ENCODE data around the gene PRMT5.
"Not testable (repeated sequence)": the region's sequence is repeated elsewhere in the genome, so short reads cannot be mapped to it uniquely, and the experiment has no call there.

The PRMT5 gene

DNA sequence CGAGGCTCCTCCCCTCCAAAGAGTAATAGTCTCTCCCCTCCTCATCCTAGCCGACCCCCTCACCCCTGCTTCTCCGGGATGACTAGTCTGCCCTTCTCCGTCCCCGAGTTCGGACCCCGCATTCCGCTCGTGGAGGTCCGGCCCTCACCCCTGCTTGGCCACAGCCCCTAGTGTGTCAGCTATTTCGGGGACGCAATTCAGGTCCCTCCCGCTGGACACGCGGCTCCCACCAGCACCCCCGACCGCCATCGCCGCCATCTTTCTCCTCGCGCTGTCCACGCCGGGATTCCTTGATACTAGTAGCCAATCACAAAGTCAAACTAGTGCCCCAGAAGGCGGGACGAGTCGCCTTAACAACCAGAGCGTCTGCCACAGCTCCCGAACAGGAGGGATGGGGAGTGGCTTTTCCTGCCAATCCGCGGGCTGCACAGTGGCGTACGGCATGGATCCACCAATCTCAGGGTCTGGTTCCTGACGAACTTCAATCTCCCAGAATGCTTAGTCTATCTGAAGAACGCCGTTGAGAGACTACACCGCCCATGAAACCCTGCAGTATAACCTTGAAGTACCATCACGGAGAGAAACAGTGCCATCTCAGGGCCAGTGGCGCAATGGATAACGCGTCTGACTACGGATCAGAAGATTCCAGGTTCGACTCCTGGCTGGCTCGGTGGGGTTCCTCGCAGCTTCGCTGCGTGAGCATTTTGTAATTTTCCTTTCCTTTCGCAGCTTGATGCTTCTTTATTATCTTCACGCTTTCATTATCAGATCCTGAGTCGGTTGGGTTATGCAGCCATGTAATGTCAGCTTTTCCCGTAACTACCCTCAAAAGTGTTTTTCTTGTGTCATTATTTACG lies at the start of gene PRMT5:
TSS of gene PRMT5 (minus strand) at position 273 of the 857 bp plus-strand sequence. CDS start at position 258, 15 bp downstream.
- peak; percentile 99 for DNase-seq (ENCODE audit: low spot score)

DNA sequence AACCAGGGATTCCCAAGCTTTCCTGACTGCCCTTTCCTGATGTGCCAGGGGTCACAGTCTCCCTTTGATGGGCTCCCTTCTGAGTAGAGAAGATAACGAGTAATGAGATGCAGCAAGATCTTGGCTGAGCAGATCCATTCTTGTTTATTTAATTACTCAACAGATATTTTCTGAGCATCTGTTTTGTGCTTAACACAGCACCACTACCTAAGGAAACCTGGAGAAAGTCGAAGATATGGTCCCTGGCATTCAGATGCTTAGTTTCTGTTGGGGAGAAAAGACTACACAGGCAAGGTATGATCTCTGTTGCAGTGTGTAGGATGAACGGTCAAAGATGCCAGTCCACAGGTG lies 49.3 kb upstream of the PRMT5 start:
- DNase-seq (ENCODE audit: low spot score): no peak

DNA sequence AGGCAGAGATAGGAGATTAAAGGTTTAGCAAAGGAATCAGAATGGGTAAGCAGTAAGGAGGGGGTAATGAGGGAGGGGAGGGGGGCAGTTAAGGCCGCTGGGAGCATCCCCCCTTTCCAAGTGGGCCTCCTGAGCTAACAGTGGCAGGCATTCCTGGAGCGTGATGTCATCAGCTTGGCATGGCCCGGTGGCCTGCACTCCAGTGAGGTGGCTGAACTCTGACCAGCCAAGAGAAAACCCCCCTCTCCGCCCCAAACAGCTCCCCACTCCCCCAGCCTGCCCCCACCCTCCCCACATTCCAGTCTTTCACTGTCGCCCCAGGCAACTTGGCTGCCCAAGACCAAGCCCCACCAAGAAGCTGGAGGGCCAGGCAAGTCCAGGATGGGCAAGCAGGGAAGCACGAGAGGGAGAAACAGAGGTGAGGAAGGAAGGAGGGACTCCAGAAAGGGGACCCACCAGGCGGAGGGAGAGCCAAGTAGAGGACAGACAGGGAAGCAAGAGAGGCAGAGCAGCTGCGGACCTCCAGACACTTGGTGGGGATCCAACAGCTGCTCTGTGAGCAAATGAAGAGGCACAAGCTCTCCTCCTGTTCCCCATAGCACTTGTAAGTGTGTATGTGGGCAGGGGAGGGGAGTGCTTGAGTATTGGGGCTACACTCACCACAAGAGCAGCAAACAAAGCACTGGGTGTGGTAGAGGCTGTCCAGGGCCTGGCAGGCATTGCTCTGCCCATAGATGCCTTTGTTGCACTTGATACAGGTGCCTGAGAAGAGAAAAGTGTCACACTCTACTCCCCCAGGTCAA lies 48.7 kb upstream of the PRMT5 start:
- no peak for DNase-seq (ENCODE audit: low spot score)

GRCh38 chr14:22977434-22977683 lies 48.2 kb upstream of the PRMT5 start:
- DNase-seq (ENCODE audit: low spot score): no peak

GRCh38 chr14:22976620-22977433 lies 47.7 kb upstream of the PRMT5 start:
- DNase-seq (ENCODE audit: low spot score): no peak

DNA sequence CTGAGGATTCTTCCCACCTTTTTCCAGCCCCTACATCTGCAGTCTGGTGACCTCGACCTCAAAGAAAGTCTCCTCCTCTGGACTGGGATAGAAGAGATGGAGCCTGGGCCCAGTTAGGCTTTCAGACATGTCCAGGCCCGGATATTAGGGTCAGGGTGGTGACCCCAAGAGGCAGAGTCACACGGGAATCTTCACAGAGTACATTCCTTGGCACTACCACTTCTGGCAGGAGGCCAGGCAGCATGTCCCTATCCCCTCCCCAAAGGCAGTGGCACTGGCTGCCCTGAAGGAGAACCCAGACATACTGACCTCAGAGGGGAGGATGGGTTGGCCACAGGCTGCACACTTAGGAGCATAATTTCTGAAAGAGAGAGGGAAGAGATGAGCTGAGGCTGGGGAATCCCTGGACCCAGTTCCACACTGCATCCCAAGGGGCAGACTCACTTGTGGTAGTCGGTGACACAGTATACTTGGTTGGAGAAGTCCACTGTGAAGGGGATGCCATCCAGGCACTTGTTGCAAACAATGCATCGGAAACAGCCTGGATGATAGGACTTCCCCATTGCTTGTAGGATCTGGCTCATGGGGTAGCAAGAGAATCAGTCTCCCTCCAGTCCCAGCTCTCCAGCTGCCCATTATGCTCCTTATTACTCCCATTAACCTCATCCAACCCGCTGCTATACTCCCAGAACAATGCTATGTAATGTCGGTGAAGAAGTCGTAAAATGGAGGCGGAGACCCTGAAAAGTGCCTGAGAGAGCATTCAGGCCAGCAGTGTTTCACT lies 45.5 kb upstream of the PRMT5 start:
- no peak for DNase-seq (ENCODE audit: low spot score)

- peak; percentile 31 for DNase-seq (ENCODE audit: low spot score)
These were observed 44.2 kb upstream of the PRMT5 start for GRCh38 chr14:22973217-22974032.

DNA sequence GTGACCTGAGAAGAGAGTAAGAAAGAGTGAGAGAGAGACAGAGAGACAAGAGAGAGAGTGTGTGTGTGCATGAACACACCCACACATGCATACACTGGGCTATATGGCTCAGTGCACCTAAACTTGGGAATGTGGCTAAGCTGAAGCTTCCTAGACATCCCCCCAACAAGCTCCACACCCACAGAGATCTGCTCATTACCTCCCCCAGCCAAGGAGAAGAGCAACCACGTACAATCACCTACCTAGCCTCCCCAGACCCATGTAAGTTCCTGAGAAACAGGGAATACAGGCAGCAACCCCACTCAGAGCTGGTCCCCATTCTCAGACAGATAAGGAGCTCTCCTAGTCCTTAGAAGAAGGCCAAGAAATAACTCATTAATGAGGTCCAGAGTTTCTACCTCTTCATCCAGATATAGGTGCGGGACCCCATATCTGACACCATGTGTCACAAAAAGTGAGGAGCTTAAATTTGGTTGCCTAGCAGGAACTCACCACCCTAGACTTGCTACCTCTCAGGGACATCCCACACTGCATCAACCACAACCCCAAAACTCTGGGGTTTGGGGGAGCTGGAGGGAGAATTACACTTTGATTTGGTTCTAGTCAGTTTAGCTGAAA lies 43.2 kb upstream of the PRMT5 start:
- DNase-seq (ENCODE audit: low spot score): no peak

DNA sequence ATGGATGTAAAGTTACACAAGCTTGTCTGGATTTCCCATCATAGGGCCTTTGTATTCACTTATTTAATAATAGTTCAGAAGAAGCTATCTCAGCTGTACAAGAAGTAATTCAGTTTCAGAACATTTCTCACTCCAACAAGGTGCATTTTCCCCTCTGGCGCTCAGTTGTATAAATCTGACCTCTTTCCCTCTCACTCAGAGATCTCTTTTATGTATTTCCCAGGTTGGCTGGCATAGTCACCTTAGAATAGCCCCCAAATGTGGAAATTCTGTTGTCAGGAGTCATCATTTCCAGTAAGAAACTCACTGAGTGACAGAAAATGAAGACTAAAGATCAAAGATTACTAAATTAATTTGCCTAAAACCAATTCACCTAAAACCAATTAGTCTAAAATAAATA lies 42.0 kb upstream of the PRMT5 start:
- no peak for DNase-seq (ENCODE audit: low spot score)

DNA sequence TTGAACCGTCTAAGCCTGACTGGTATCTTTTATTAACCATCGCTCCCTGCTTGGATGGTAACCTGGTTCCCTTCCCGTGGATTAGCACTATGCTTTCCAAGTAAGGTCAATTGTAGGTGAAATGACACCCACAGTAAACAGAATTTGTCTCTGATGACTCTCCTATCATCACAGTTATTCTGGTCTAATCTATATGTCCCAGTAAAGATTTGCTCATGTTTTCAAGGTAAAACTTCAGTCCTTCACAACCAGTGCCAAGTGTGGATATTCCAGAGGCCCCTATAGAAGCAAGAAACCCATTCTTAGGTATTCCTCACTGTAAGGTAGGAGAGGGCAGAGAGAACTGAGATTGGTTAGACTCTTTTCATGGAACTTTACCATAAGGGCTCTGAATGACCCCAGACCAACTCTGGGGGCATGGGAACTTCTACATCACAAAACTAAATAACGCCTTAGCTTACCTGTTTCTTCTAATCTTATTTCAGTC lies 37.6 kb upstream of the PRMT5 start:
- no peak for DNase-seq (ENCODE audit: low spot score)

DNA sequence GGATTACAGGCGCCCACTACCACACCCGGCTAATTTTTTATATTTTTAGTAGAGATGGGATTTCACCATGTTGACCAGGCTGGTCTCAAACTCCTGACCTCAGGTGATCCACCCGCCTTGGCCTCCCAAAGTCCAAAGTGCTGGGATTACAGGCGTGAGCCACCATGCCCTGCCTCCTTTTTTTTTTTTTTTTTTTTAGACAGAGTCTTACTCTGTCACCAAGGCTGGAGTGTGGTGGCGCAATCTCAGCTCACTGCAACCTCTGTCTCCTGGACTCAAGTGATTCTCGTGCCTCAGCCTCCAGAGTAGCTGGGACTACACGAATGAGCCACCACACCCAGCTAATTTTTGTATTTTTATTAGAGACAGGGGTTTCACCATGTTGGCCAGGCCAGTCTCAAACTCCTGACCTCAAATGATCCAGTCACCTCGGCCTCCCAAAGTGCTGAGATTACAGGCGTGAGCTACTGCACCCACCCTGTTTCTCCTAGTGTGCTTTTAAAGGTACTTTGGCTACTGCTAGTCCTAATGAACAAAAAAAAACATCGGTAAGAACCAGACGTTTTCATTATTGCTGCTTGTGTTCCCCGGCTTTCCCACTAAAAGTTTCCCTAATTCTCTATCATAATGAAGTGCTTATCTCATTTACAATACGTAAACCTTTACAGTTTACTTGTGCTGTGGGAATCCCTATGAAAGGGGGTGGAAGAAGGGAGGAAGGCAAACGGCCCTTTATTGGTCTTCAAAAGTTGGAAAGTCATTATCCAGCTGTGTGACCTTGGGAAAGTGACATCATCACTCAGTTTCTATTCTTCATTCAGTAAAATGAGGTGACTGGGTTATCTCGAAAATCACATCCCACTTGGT lies 37.0 kb upstream of the PRMT5 start:
- DNase-seq (ENCODE audit: low spot score): not testable (repeated sequence)

GRCh38 chr14:22962061-22962676 lies 33.0 kb upstream of the PRMT5 start:
- DNase-seq (ENCODE audit: low spot score): no peak

GRCh38 chr14:22955702-22956569 lies 26.8 kb upstream of the PRMT5 start:
- DNase-seq (ENCODE audit: low spot score): no peak

GRCh38 chr14:22952418-22952817 lies 23.2 kb upstream of the PRMT5 start:
- no peak for DNase-seq (ENCODE audit: low spot score)

DNA sequence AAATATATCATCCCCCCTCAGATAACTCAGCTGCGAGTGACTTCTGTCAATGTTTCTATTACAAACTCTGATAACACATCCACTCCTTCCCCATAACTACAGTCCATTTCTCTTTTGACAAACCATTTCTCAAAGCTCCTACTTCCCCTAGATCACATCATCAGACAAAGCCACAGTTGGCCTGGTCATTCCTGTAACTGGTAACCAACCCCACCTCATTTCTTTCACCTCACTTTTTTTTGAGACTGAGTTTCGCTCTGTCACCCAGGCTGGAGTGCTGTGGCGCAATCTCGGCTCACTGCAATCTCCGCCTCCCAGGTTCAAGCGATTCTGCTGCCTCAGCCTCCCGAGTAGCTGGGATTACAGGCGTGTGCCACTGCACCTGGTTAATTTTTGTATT lies 22.6 kb upstream of the PRMT5 start:
- DNase-seq (ENCODE audit: low spot score): not testable (repeated sequence)

- no peak for DNase-seq (ENCODE audit: low spot score)
These were observed 16.5 kb upstream of the PRMT5 start for GRCh38 chr14:22945642-22946041.

GRCh38 chr14:22939684-22940083 lies 10.5 kb upstream of the PRMT5 start:
- no peak for DNase-seq (ENCODE audit: low spot score)

DNA sequence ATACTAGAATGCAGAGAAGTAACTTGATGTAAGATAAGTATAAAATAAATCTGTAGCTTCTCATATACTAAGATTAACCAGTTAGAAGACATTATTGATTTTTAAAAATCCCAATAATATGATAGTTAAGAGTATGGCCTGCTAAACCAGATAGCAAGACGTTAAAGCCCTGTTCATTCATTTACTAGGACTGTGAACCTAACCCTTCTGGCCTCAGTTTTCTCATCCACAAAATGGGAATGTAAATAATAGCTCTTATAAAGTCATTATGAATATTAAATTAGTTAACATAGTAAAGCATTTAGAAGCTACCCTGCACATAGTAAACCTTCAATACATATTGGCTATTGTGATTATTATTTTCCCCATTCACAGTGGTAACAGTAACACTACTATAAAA lies 6.0 kb upstream of the PRMT5 start:
- DNase-seq (ENCODE audit: low spot score): no peak
